Prostate gland (tissue), 2 donors: ENCODE measurements around the gene NDUFA8.

Experiments used
- CTCF ChIP-seq, 4 experiments: fragments of 200-600 bp in 2 of 4; fragments of 450-650 bp in 2 of 4; sonication (generic) in 2 of 4; IDR thresholded peaks; 1 replicate in 3 of 4; 2 replicates in 1 of 4; pipeline ENCODE4 v1.5.1; 2016 to 2019; ENCODE audit warnings: antibody characterized with exemption in 4 of 4, mild to moderate bottlenecking in 2 of 4, moderate library complexity in 2 of 4
- POLR2A ChIP-seq: fragments of 450-650 bp; IDR thresholded peaks from one replicate; pipeline ENCODE4 v1.6.1; 2016; ENCODE audit warnings: antibody characterized with exemption, mild to moderate bottlenecking

GRCh38 chr9:122141671-122142070 is 17.9 kb downstream of the NDUFA8 start:
- TF ChIP-seq CTCF (IDR thresholded peaks at IDR 0.05), result no peak
- no peak for TF ChIP-seq POLR2A
